GM12892 (cell line): ENCODE results near the gene CRYL1.
A peak's percentile ranks its signal among the peaks of the same experiment; 100 is the strongest.

Source experiments
- DNase-seq: peaks from one replicate; pipeline ENCODE4 v3.0.0; 2011; ENCODE audit not compliant: insufficient read length
- FAIRE-seq: peaks from 2 replicates; lab custom pipeline; 2011; peaks lifted over from hg19 to GRCh38; lab: Jason Lieb, UNC
- POLR2A ChIP-seq: IDR thresholded peaks from 2 replicates; pipeline ENCODE4 v1.6.1; 2011; ENCODE audit warnings: low read depth, low read length, control low read depth
- POLR2AphosphoS5 ChIP-seq: IDR thresholded peaks from 2 replicates; pipeline ENCODE4 v1.6.1; 2011; ENCODE audit warnings: low read depth, low read length, control low read depth
- TAF1 ChIP-seq: IDR thresholded peaks from 2 replicates; pipeline ENCODE4 v1.6.1; 2011; ENCODE audit warnings: low read depth, mild to moderate bottlenecking, control low read depth, low read length, borderline replicate concordance

CRYL1 gene

GRCh38 chr13:20370815-20371421, 154.7 kb downstream of the CRYL1 start:
- DNase-seq (no peak), FAIRE-seq (no peak)
- no peak for TF ChIP-seq POLR2A
- no peak for TF ChIP-seq POLR2AphosphoS5
- TF ChIP-seq TAF1 = no peak

GRCh38 chr13:20369886-20370361, 155.7 kb downstream of the CRYL1 start:
- TF ChIP-seq POLR2AphosphoS5 (no peak), POLR2A (no peak), TAF1 (no peak)
- FAIRE-seq = peak; percentile 57

GRCh38 chr13:20366056-20366455, 159.6 kb downstream of the CRYL1 start:
- FAIRE-seq (no peak), DNase-seq (no peak)
- no peak for TF ChIP-seq POLR2AphosphoS5
- TF ChIP-seq TAF1 = no peak
- no peak for TF ChIP-seq POLR2A

More at GRCh38 chr13:20369886-20370361, 155.7 kb downstream of the CRYL1 start:
- no peak for DNase-seq

DNA sequence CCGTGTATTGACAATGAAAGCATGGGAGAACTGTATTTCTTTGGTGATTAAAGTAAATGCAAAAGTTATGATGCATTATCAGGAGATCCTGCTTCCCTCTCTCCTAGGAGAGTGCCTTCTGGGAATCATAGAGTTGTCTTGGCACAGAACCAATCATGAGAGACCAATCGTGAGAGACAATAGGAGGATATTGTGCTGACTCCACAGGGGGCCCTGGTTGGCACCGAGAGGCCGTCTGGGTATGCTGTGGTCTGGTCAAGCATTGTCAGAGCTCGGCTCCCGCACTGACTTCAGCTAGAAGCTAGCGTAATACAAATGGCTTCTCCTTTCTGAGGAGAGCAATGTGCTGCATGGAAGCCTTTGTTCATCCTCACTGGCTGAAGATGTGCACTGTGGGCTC, 162.1 kb downstream of the CRYL1 start:
- TF ChIP-seq POLR2A (no peak), POLR2AphosphoS5 (no peak), TAF1 (no peak)
- FAIRE-seq (no peak), DNase-seq (no peak)

- no peak for FAIRE-seq
- no peak for TF ChIP-seq POLR2A
- TF ChIP-seq TAF1 = no peak
- TF ChIP-seq POLR2AphosphoS5 = no peak
- DNase-seq = no peak
These were observed 162.5 kb downstream of the CRYL1 start for GRCh38 chr13:20363172-20363571.

DNA sequence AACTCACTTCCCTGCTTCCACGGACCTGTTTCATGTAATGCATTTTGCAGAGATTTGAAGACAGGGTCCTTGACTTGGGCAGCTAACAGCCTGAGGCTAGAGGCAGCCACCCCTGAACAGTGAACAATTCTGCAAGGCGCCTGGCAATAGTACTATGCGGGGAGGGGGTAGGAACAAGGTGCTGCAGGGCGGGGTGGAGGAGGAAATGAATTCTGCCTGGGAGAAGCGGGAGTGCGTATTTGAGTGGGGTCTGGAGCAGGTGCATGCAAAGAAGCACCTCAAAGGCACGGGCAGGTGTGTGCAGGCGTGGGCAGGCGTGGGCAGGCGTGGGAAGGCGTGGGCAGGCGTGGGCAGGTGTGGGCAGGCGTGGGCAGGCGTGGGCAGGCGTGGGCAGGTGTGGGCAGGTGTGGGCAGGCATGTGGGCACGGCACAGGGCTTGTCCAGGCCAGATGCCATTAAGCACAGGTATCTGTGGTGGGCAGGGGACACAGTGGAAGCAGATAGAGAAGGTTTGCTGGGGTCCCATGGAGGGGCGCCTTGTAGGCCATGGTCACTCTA, 163.1 kb downstream of the CRYL1 start:
- FAIRE-seq = no peak

GRCh38 chr13:20360835-20361412, 164.7 kb downstream of the CRYL1 start:
- TF ChIP-seq POLR2AphosphoS5 = no peak
- no peak for TF ChIP-seq TAF1
- no peak for TF ChIP-seq POLR2A
- FAIRE-seq (no peak), DNase-seq (no peak)

More for the DNA sequence above, 163.1 kb downstream of the CRYL1 start:
- TF ChIP-seq POLR2A (no peak), TAF1 (no peak), POLR2AphosphoS5 (no peak)
- no peak for DNase-seq

DNA sequence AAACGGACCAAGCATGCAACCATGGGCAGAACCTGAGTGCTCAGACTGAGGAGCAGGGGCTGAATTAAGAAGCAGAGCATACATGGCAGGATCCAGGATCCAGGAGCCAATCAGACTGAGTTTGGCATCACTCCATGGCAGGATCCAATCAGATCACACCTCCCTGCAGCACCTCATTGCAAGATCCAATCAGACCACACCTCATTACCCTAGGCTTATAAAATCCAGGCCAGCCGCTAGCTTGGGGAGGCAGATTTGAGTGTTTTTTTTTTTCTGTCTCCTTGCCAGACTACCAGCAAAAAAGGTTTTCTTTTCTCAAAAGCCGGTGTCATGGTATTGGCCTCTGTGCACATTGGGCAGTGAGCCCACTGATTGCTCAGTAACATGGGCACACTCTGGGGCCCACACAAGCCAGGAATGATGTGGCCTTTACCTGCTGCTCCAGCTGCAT, 165.6 kb downstream of the CRYL1 start:
- TF ChIP-seq POLR2AphosphoS5 (no peak), POLR2A (no peak), TAF1 (no peak)
- DNase-seq (no peak), FAIRE-seq (no peak)

DNA sequence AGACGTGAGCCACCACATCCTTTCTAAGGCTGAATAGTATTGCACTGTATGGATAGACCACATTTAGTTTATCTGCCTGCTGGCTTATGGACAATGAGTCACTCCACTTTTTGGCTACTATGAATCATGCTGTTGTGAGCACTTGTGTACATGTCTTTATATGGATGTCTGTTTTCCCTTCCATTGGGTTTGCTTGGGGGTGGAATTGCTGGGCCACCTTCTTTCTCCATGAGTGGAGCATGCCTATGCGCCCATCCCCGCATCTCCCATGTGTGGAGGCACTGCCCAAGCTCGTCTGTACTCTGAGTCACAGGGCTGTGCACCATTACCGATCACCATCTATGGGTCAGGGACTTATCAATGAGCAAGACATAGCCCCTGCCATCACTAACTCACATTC, 166.3 kb downstream of the CRYL1 start:
- no peak for DNase-seq
- TF ChIP-seq TAF1 (no peak), POLR2A (no peak), POLR2AphosphoS5 (no peak)
- FAIRE-seq = no peak

- TF ChIP-seq POLR2A (no peak), TAF1 (no peak), POLR2AphosphoS5 (no peak)
- FAIRE-seq (no peak), DNase-seq (no peak)
These were observed 167.6 kb downstream of the CRYL1 start for GRCh38 chr13:20358022-20358421.

GRCh38 chr13:20356444-20356843, 169.2 kb downstream of the CRYL1 start:
- DNase-seq (no peak), FAIRE-seq (no peak)
- TF ChIP-seq POLR2A (no peak), TAF1 (no peak), POLR2AphosphoS5 (no peak)

DNA sequence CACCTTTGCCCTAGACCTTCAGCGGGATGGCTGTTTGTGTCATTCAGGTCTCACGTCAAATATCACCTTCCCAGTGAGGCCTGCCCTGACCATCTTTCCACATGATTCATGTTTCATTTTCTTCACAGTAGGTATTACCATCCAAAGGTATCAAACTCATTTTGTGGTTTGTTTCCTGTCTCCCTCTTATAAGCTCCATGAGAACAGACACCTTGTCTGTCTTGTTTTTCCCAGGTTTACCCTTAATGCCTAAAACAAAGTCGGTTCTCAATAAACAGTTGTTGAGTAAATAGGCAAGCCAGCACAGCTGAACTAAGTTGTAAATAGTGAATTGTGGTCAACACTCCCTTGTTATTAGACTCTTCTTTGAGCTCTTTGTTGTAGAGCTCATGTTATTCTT, 170.9 kb downstream of the CRYL1 start:
- no peak for FAIRE-seq
- no peak for DNase-seq
- TF ChIP-seq TAF1 = no peak
- TF ChIP-seq POLR2AphosphoS5 = no peak
- no peak for TF ChIP-seq POLR2A
